Dermis lymphatic vessel endothelial cell (primary cell): ENCODE data around the gene RFPL2. TPM values are rescaled to one million over a fixed set of nuclear protein-coding genes. Genes with fewer than 3 reads are reported as not detected.

Experiments
- total RNA-seq: library from RNA; depleted of rRNA; stranded (reverse); fragments of >200 nt; gene quantifications from 2 replicates; pipeline ENCODE4 v1.2.1, GENCODE V29; 2014

Gene RFPL2
- under 0.01 and 0.09 TPM in 2 replicates for total RNA-seq

GRCh38 chr22:32204856-32205722 lies at the start of gene RFPL2:
RFPL2 (minus strand) TSS chr22:32205073; CDS start chr22:32202451, 2,622 bp downstream.

GRCh38 chr22:32158712-32159533 lies 46.0 kb downstream of the RFPL2 start, which contains the start of gene C22orf42:
C22orf42 (minus strand) TSS chr22:32159303; CDS start chr22:32159215, 88 bp downstream.

Other genes with a start within 250 kb of the RFPL2 start
- 0.09 and 0.33 TPM in 2 replicates for gene SLC5A1, start 161.8 kb downstream of the RFPL2 start, total RNA-seq
- gene C22orf42, start 45.8 kb downstream of the RFPL2 start, total RNA-seq = not detected in 2 replicates
- gene SLC5A4, start 50.3 kb upstream of the RFPL2 start, total RNA-seq = 3.1 and 5.7 TPM in 2 replicates
- not detected in 2 replicates for gene RFPL3, start 152.8 kb upstream of the RFPL2 start, total RNA-seq
- 123 and 152 TPM in 2 replicates for gene RTCB, start 207.2 kb upstream of the RFPL2 start, total RNA-seq